Nephron (organoid): ENCODE measurements around the gene DGKI.

Source experiments
- H3K27ac Mint-ChIP-seq, 3 experiments: 2 replicates each; pipeline ENCODE4 v1.8.0; 2020; ENCODE audit warnings: mixed read lengths in 3 of 3, mild to moderate bottlenecking in 2 of 3, moderate library complexity in 1 of 3
- H3K27me3 Mint-ChIP-seq: 2 replicates; pipeline ENCODE4 v1.8.0; 2021; ENCODE audit warnings: low read depth, mild to moderate bottlenecking, moderate library complexity, mixed read lengths
- H3K36me3 Mint-ChIP-seq: 2 replicates; pipeline ENCODE4 v1.8.0; 2020; ENCODE audit warnings: low read depth, mixed read lengths
- H3K4me1 Mint-ChIP-seq: 2 replicates; pipeline ENCODE4 v1.8.0; 2020; ENCODE audit warnings: mixed read lengths
- H3K4me3 Mint-ChIP-seq, 3 experiments: 2 replicates each; pipeline ENCODE4 v1.8.0; 2020; ENCODE audit warnings: mild to moderate bottlenecking in 3 of 3, mixed read lengths in 3 of 3, moderate library complexity in 2 of 3
- H3K9me3 Mint-ChIP-seq: 2 replicates; pipeline ENCODE4 v1.8.0; 2020; ENCODE audit warnings: mixed read lengths
- CTCF ChIP-seq, 3 experiments: fragments of 200-600 bp; sonication (generic); IDR thresholded peaks; one replicate each; pipeline ENCODE4 v1.5.0; 2021; ENCODE audit warnings: antibody characterized with exemption in 3 of 3; ENCODE audit not compliant: unreplicated experiment in 3 of 3

DGKI gene

GRCh38 chr7:137829337-137829992, 17.3 kb downstream of the DGKI start:
- no peak overlapping the region for H3K4me3 Mint-ChIP-seq

GRCh38 chr7:137828456-137828855, 18.3 kb downstream of the DGKI start:
- Mint-ChIP-seq H3K4me1 (peaks cover 16% of the 10 kb centered on the region), H3K36me3 (peaks cover 4% of the 10 kb centered on the region), H3K27ac (no peak overlapping the region), H3K27me3 (peaks cover 4% of the 10 kb centered on the region), H3K4me3 (no peak overlapping the region), H3K9me3 (peaks cover 21% of the 10 kb centered on the region)
- no peak for TF ChIP-seq CTCF (IDR thresholded peaks at IDR 0.05; ENCODE audit: unreplicated experiment in 3 of 3)

More at GRCh38 chr7:137829337-137829992, 17.3 kb downstream of the DGKI start:
- H3K9me3 Mint-ChIP-seq: peaks cover 23% of the 10 kb centered on the region
- H3K27me3 Mint-ChIP-seq: peaks cover 4% of the 10 kb centered on the region
- no peak for TF ChIP-seq CTCF (IDR thresholded peaks at IDR 0.05; ENCODE audit: unreplicated experiment in 3 of 3)
- H3K36me3 Mint-ChIP-seq: peaks cover 4% of the 10 kb centered on the region
- peaks cover 16% of the 10 kb centered on the region for H3K4me1 Mint-ChIP-seq
- H3K27ac Mint-ChIP-seq: no peak overlapping the region

GRCh38 chr7:137825489-137825888, 21.3 kb downstream of the DGKI start:
- H3K9me3 Mint-ChIP-seq: peaks cover 2% of the 10 kb centered on the region
- H3K4me3 Mint-ChIP-seq: no peak overlapping the region
- H3K4me1 Mint-ChIP-seq: peaks cover 30% of the 10 kb centered on the region
- no peak for TF ChIP-seq CTCF (IDR thresholded peaks at IDR 0.05; ENCODE audit: unreplicated experiment in 3 of 3)
- H3K27me3 Mint-ChIP-seq: peaks cover 9% of the 10 kb centered on the region
- no peak overlapping the region for H3K27ac Mint-ChIP-seq
- no peaks in the 10 kb centered on the region for H3K36me3 Mint-ChIP-seq

- Mint-ChIP-seq H3K9me3 (no peaks in the 10 kb centered on the region), H3K27ac (peak overlapping the region in 2 of 3 experiments; percentile 58 to 75), H3K4me1 (peaks cover 34% of the 10 kb centered on the region), H3K4me3 (no peak overlapping the region), H3K27me3 (peaks cover 9% of the 10 kb centered on the region), H3K36me3 (no peaks in the 10 kb centered on the region)
- TF ChIP-seq CTCF (IDR thresholded peaks at IDR 0.05; ENCODE audit: unreplicated experiment in 3 of 3): no peak
Measured at GRCh38 chr7:137820677-137821420, 25.9 kb downstream of the DGKI start.

GRCh38 chr7:137820156-137820555, 26.6 kb downstream of the DGKI start:
- H3K36me3 Mint-ChIP-seq: no peaks in the 10 kb centered on the region
- peaks cover 6% of the 10 kb centered on the region for H3K27me3 Mint-ChIP-seq
- TF ChIP-seq CTCF (IDR thresholded peaks at IDR 0.05; ENCODE audit: unreplicated experiment in 3 of 3): no peak
- H3K27ac Mint-ChIP-seq: peak overlapping the region in 2 of 3 experiments; percentile 58 to 75
- peak overlapping the region in 1 of 3 experiments; percentile 18 for H3K4me3 Mint-ChIP-seq
- peaks cover 34% of the 10 kb centered on the region for H3K4me1 Mint-ChIP-seq
- H3K9me3 Mint-ChIP-seq: no peaks in the 10 kb centered on the region
